Smooth muscle cell (in vitro differentiated cells): ENCODE measurements around the gene ZBTB5. TPM values are rescaled to one million over a fixed set of nuclear protein-coding genes. Genes with fewer than 3 reads are reported as not detected.

Experiments used
- DNase-seq: peaks from one replicate; lab custom pipeline; 2025; ENCODE audit not compliant: unreplicated experiment; lab: John Stamatoyannopoulos, UW
- H2AFZ ChIP-seq: fragments of 200-600 bp; sonication (generic); 2 replicates; pipeline ENCODE4 v1.6.0; 2016; ENCODE audit warnings: antibody characterized with exemption, low read depth, mild to moderate bottlenecking
- H3F3A ChIP-seq: fragments of 200-600 bp; sonication (generic); 2 replicates; pipeline ENCODE4 v1.6.0; 2017; ENCODE audit warnings: antibody characterized with exemption, low read depth
- H3K27ac ChIP-seq: fragments of 200-600 bp; sonication (generic); 2 replicates; pipeline ENCODE4 v1.5.1; 2016; ENCODE audit warnings: low read depth, mild to moderate bottlenecking
- H3K27me3 ChIP-seq: fragments of 200-600 bp; sonication (generic); 2 replicates; pipeline ENCODE4 v1.6.1; 2016; ENCODE audit warnings: low read depth, mild to moderate bottlenecking
- H3K36me3 ChIP-seq: fragments of 200-600 bp; sonication (generic); 2 replicates; pipeline ENCODE4 v1.5.1; 2016; ENCODE audit warnings: low read depth
- H3K4me1 ChIP-seq: fragments of 200-600 bp; sonication (generic); 2 replicates; pipeline ENCODE4 v1.5.1; 2016; ENCODE audit warnings: low read depth
- H3K4me2 ChIP-seq: fragments of 200-600 bp; sonication (generic); 2 replicates; pipeline ENCODE4 v1.6.0; 2016; ENCODE audit warnings: mild to moderate bottlenecking
- H3K4me3 ChIP-seq: fragments of 200-600 bp; sonication (generic); 2 replicates; pipeline ENCODE4 v1.5.1; 2016; ENCODE audit warnings: mild to moderate bottlenecking
- H3K79me2 ChIP-seq: fragments of 200-600 bp; sonication (generic); 2 replicates; pipeline ENCODE4 v1.6.0; 2016; ENCODE audit warnings: low read depth, mild to moderate bottlenecking
- H3K9ac ChIP-seq: fragments of 200-600 bp; sonication (generic); 2 replicates; pipeline ENCODE4 v1.6.0; 2016; ENCODE audit warnings: low read depth
- H3K9me3 ChIP-seq: fragments of 200-600 bp; sonication (generic); replicated peaks from 2 replicates; pipeline ENCODE4 v1.5.1; 2016; ENCODE audit warnings: low read depth
- H4K20me1 ChIP-seq: fragments of 200-600 bp; sonication (generic); 2 replicates; pipeline ENCODE4 v1.6.0; 2016; ENCODE audit warnings: low read depth
- WGBS: methylation state at CpG from one replicate; pipeline ENCODE4 v1.1.7; 2016; ENCODE audit warnings: low lambda C conversion rate; 5-methylcytosine and 5-hydroxymethylcytosine counted together
- polyA plus RNA-seq: library from polyadenylated mRNA; unstranded; fragments of >200 nt; fragmentation: Nextera tagmentation; extraction: Ambion mirVana; gene quantifications from 2 replicates; pipeline ENCODE4 v1.2.1, GENCODE V29; 2016
- total RNA-seq: library from RNA; depleted of rRNA; stranded (reverse); fragments of >200 nt; gene quantifications from 2 replicates; pipeline ENCODE4 v1.2.3, GENCODE V29; 2014
- TF ChIP-seq, protein P1 (sequence below): fragments of 200-600 bp; sonication (generic); IDR thresholded peaks from 2 replicates; pipeline ENCODE4 v1.5.1; 2017; ENCODE audit warnings: borderline replicate concordance, mild to moderate bottlenecking, antibody characterized with exemption; ENCODE audit not compliant: insufficient read depth, poor library complexity, severe bottlenecking

The ZBTB5 gene
- total and polyA plus RNA-seq, 2 experiments from 2014 or later: 4.3 to 21.8 TPM

DNA sequence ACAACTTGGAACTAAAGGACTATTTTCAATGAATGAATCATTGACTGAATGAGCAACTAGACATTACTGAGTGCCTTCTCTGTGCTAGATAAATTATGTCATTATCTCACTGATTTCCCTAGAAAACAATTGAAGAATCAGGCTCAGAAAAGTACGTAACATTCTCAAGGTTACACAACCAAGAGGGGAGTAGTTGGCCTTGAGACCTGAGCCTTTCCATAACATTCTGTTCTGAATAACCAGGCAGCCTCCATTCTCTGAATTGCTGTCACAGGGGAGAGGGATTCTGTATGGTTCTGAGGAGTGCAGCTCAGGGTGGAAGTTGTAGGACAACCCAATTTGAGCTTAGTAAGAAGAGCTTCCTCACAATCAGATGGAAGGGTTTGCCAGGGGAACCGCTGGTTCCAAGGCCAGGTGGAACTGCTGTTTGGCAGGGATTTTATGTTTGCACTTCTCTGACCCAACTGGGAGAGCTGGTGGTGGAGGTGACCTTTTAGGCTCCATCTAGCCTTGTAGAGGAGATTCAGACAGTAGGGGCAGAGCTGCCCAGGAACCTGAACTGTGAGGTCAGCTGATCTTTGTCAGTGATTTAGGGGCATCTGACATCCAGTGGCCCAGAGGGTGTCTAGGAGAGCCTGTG lies 36.8 kb upstream of the ZBTB5 start:
- Histone ChIP-seq H3K4me1 (no peaks in the 10 kb centered on the region), H3K36me3 (peaks cover 6% of the 10 kb centered on the region)

DNA sequence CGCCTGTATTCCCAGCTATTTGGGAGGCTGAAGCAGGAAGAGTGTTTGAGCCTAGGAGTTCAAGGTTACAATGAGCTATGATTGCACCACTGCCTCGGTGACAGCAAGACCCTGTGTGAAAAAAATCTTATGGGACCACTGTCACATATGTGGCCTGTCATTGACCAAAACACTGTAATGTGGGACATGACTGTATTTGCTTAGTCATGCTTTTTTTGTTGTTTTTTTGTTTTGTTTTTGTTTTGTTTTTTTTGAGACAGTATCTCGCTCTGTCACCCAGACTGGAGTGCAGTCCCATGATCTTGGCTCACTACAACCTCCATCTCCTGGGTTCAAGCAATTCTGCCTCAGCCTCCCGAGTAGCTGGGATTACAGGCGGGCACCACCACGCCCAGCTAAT lies 34.0 kb upstream of the ZBTB5 start:
- no peaks in the 10 kb centered on the region for H3K79me2 ChIP-seq
- H3K4me2 ChIP-seq: no peak overlapping the region
- no peaks in the 10 kb centered on the region for H3F3A ChIP-seq
- no peak overlapping the region for H3K9ac ChIP-seq
- TF ChIP-seq, protein P1, sequence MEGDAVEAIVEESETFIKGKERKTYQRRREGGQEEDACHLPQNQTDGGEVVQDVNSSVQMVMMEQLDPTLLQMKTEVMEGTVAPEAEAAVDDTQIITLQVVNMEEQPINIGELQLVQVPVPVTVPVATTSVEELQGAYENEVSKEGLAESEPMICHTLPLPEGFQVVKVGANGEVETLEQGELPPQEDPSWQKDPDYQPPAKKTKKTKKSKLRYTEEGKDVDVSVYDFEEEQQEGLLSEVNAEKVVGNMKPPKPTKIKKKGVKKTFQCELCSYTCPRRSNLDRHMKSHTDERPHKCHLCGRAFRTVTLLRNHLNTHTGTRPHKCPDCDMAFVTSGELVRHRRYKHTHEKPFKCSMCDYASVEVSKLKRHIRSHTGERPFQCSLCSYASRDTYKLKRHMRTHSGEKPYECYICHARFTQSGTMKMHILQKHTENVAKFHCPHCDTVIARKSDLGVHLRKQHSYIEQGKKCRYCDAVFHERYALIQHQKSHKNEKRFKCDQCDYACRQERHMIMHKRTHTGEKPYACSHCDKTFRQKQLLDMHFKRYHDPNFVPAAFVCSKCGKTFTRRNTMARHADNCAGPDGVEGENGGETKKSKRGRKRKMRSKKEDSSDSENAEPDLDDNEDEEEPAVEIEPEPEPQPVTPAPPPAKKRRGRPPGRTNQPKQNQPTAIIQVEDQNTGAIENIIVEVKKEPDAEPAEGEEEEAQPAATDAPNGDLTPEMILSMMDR: no peak
- H3K27ac ChIP-seq: no peak overlapping the region
- H2AFZ ChIP-seq: no peak overlapping the region
- no peaks in the 10 kb centered on the region for H3K27me3 ChIP-seq
- DNase-seq: no peak
- H3K4me3 ChIP-seq: no peak overlapping the region
- WGBS: 89% methylated on average over 6 of the region's 6 CpGs
- no peaks in the 10 kb centered on the region for H4K20me1 ChIP-seq
- H3K9me3 ChIP-seq: no peaks in the 10 kb centered on the region
- no peaks in the 10 kb centered on the region for H3K4me1 ChIP-seq
- peaks cover 6% of the 10 kb centered on the region for H3K36me3 ChIP-seq

More for the DNA sequence above, 36.8 kb upstream of the ZBTB5 start:
- H4K20me1 ChIP-seq: no peaks in the 10 kb centered on the region
- H3K9me3 ChIP-seq: no peaks in the 10 kb centered on the region
- 74% methylated on average over 2 of the region's 2 CpGs for WGBS
- TF ChIP-seq, protein P1: no peak
- H3K79me2 ChIP-seq: no peaks in the 10 kb centered on the region
- no peak for DNase-seq
- no peak overlapping the region for H3K4me3 ChIP-seq
- no peak overlapping the region for H2AFZ ChIP-seq
- no peak overlapping the region for H3K9ac ChIP-seq
- no peaks in the 10 kb centered on the region for H3F3A ChIP-seq
- H3K27ac ChIP-seq: no peak overlapping the region
- H3K4me2 ChIP-seq: no peak overlapping the region
- no peaks in the 10 kb centered on the region for H3K27me3 ChIP-seq

DNA sequence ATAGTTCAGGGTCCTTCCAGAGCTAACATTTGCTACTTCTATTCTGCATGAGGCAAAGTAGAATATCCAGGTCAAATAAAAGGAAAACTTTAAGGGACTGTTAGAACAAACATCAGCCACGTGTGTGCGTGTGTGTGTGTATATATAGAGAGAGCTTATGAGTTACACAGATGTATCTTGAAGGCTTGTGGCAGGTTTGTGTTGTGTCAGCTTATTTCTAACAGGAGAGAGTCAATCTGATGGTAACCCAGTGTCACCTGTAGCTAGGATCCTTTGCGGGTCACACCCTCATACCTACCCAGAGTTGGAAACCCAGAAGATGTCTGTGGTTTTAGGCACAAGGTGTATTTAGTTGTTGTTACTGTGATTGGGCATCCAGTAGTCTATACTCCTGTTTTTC lies 33.2 kb upstream of the ZBTB5 start:
- TF ChIP-seq, protein P1: no peak
- no peak overlapping the region for H3K27ac ChIP-seq
- H3K79me2 ChIP-seq: no peaks in the 10 kb centered on the region
- no peak overlapping the region for H3K9ac ChIP-seq
- no peaks in the 10 kb centered on the region for H4K20me1 ChIP-seq
- H3F3A ChIP-seq: no peaks in the 10 kb centered on the region
- no peaks in the 10 kb centered on the region for H3K27me3 ChIP-seq
- no peak overlapping the region for H2AFZ ChIP-seq
- H3K4me1 ChIP-seq: no peaks in the 10 kb centered on the region
- peaks cover 7% of the 10 kb centered on the region for H3K36me3 ChIP-seq
- 68% methylated on average over 3 of the region's 3 CpGs for WGBS
- DNase-seq: no peak
- no peak overlapping the region for H3K4me2 ChIP-seq
- no peaks in the 10 kb centered on the region for H3K9me3 ChIP-seq
- H3K4me3 ChIP-seq: no peak overlapping the region

DNA sequence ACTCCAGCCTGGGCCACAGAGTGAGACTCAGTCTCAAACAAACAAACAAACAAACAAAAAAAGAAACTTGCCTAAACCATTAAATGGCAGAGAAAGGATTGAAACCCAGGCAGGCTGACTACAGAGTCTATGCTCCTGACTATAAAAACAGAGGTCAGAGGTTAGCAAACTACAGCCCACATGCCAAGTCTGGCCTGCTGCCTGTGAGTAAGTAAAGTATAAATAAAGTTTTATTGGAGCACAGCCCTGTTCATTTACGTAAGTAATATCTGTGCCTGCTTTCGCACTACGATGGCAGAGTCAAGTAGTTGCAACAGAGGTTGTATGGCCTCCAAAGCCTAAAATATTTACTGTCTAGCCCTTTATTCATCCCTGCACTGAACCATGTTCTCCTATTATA lies 32.1 kb upstream of the ZBTB5 start:
- H4K20me1 ChIP-seq: no peaks in the 10 kb centered on the region
- no peak overlapping the region for H3K4me3 ChIP-seq
- no peak overlapping the region for H2AFZ ChIP-seq
- H3K27me3 ChIP-seq: no peaks in the 10 kb centered on the region
- H3K9me3 ChIP-seq: no peaks in the 10 kb centered on the region
- H3K79me2 ChIP-seq: no peaks in the 10 kb centered on the region
- H3K27ac ChIP-seq: no peak overlapping the region
- no peaks in the 10 kb centered on the region for H3F3A ChIP-seq
- 97% methylated on average over 3 of the region's 3 CpGs for WGBS
- TF ChIP-seq, protein P1: no peak
- peaks cover 16% of the 10 kb centered on the region for H3K36me3 ChIP-seq
- DNase-seq: no peak
- H3K4me1 ChIP-seq: no peaks in the 10 kb centered on the region
- no peak overlapping the region for H3K9ac ChIP-seq
- H3K4me2 ChIP-seq: no peak overlapping the region
